Measurements from ENCODE around the gene MORF4L1. TPM values are rescaled to one million over a fixed set of nuclear protein-coding genes. Genes with fewer than 3 reads are reported as not detected.
A peak's percentile ranks its signal among the peaks of the same experiment; 100 is the strongest.

The MORF4L1 gene
- total and polyA plus RNA-seq, 10 of the 15 experiments (the other 5 are each of a cell fraction or from before 2014, with no cell fraction given) = 113 to 636 (median 229) TPM

DNA sequence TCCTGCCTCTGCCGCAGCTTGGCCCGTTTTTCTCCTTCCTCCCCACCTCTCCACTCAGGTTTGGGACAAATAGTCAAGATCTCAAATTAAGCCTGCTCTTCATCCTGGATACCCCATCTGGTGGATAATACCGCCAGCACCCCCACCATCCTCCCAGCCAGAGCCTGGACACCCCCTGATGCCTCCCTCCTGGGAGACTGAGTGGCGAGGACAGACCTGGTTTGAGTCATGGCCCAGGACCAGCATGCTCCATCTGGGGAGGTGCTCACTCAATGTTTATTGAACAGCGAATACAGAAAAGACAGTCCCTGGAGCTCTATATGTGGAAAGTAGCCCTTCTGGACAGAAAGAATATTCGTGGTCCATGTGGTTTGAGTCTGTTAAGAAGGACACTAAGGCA is 48.8 kb downstream of the MORF4L1 start:
- intact Hi-C loops (cut with micrococcal nuclease; ENCODE audit: unreplicated experiment) (no loop called here), in situ Hi-C loops (cut with MboI) (no loop called here)
- no peaks in the 10 kb centered on the region; the same call in 1 of the 2 replicates for H3K4me1 ChIP-seq (ENCODE audit: control insufficient read depth, insufficient read depth, low read length)
- ChIA-PET RAD21 (ENCODE audit: unreplicated experiment) (interaction anchor here (1.0 to 2.2 kb wide), 2 partner anchors 58 to 79 kb away, joined by 3 to 5 read pairs; no protein-coding TSS in a partner anchor), SMC1A (ENCODE audit: uncharacterized antibody, unreplicated experiment) (interaction anchor here (0.7 to 3.9 kb wide), 8 partner anchors 9 to 263 kb away, joined by 3 to 13 read pairs (median 3); no protein-coding TSS in a partner anchor), POLR2A (interaction anchor here (1.0 to 1.8 kb wide), 4 partner anchors 11 to 59 kb away, joined by 3 to 8 read pairs (median 4); no protein-coding TSS in a partner anchor), CTCF (interaction anchor here (0.8 to 3.6 kb wide), 9 partner anchors 12 to 263 kb away, joined by 3 to 20 read pairs (median 5); no protein-coding TSS in a partner anchor)
- ATAC-seq (peak; percentile 30), FAIRE-seq (no peak), DNase-seq (ENCODE audit: low read depth, low spot score) (no peak)
- H3K9me3 ChIP-seq (replicated peaks; ENCODE audit: control insufficient read depth, insufficient read depth, low read length) = no peaks in the 10 kb centered on the region
- H3K9ac ChIP-seq (ENCODE audit: control insufficient read depth, insufficient read depth, low read length) = no peak overlapping the region
- TF ChIP-seq POLR2AphosphoS5 (IDR thresholded peaks at IDR 0.05; ENCODE audit: low read length) (peak; percentile 53), POLR2A (IDR thresholded peaks at IDR 0.05; ENCODE audit: low read depth, low read length) (peak; percentile 68; the same call in 1 of the 2 replicates), BCL11A (IDR thresholded peaks at IDR 0.05; ENCODE audit: low read depth, low read length) (no peak), EZH2 (IDR thresholded peaks at IDR 0.05; ENCODE audit: borderline replicate concordance, control insufficient read depth, low read depth, low read length) (no peak), ZSCAN29 (IDR thresholded peaks at IDR 0.05) (no peak)
- no peak overlapping the region for H3K4me3 ChIP-seq
- H2AFZ ChIP-seq (ENCODE audit: control insufficient read depth, low read depth, low read length) = no peak overlapping the region
- no peak overlapping the region for H3K4me2 ChIP-seq (ENCODE audit: control insufficient read depth, insufficient read depth)
- H3K36me3 ChIP-seq (ENCODE audit: control insufficient read depth in 2 of 2, insufficient read depth in 2 of 2, low read length in 1 of 2) = peaks cover 32 to 49% of the 10 kb centered on the region in 2 experiments
- no peak overlapping the region for H3K27ac ChIP-seq (ENCODE audit: control insufficient read depth, insufficient read depth)
- 67% methylated on average over 6 of the region's 6 CpGs for WGBS (ENCODE audit: insufficient coverage, insufficient replicate concordance, low lambda C conversion rate, missing lambda C conversion rate)
- TSS peak; percentile 15 for BruUV-seq (replicated peaks)
- H4K20me1 ChIP-seq (ENCODE audit: control insufficient read depth, insufficient read depth) = no peaks in the 10 kb centered on the region; the same call in 1 of the 2 replicates
- H3K27me3 ChIP-seq (replicated peaks in 1 of 2; ENCODE audit: control insufficient read depth in 2 of 2, insufficient read depth in 2 of 2, low read length in 1 of 2) = no peaks in the 10 kb centered on the region
- no peaks in the 10 kb centered on the region for H3K79me2 ChIP-seq (ENCODE audit: control insufficient read depth, insufficient read depth, low read length)

DNA sequence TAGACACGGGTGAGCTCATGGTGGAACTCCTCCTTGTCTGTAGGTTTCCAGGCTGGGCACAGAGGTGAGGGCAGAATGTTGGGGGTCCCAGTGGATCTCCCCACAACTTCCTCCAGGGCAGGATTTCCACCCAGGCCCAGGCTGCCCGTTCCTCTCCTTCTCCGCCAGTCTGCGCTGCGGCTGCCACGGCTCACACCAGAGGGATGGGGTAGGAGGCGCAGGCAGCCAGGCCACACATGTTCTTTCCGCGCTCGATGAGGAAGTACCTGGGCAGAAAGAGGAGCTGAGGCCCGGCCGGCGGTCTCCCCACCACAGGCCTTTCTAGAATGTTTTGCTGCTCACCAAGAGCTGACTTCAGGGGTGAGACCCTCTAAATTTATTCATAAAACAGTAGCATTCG is 49.2 kb downstream of the MORF4L1 start:
- Histone ChIP-seq H2AFZ (ENCODE audit: control insufficient read depth, low read depth, low read length) (no peak overlapping the region), H3K4me2 (ENCODE audit: control insufficient read depth, insufficient read depth) (no peak overlapping the region), H3K9ac (ENCODE audit: control insufficient read depth, insufficient read depth, low read length) (no peak overlapping the region), H3K79me2 (ENCODE audit: control insufficient read depth, insufficient read depth, low read length) (no peaks in the 10 kb centered on the region), H3K27me3 (replicated peaks in 1 of 2; ENCODE audit: control insufficient read depth in 2 of 2, insufficient read depth in 2 of 2, low read length in 1 of 2) (no peaks in the 10 kb centered on the region), H3K4me3 (no peak overlapping the region), H3K4me1 (ENCODE audit: control insufficient read depth, insufficient read depth, low read length) (no peaks in the 10 kb centered on the region; the same call in 1 of the 2 replicates), H4K20me1 (ENCODE audit: control insufficient read depth, insufficient read depth) (no peaks in the 10 kb centered on the region; the same call in 1 of the 2 replicates), H3K36me3 (ENCODE audit: control insufficient read depth in 2 of 2, insufficient read depth in 2 of 2, low read length in 1 of 2) (peaks cover 35 to 53% of the 10 kb centered on the region in 2 experiments), H3K27ac (ENCODE audit: control insufficient read depth, insufficient read depth) (no peak overlapping the region), H3K9me3 (replicated peaks; ENCODE audit: control insufficient read depth, insufficient read depth, low read length) (no peaks in the 10 kb centered on the region)
- ChIA-PET RAD21 (ENCODE audit: unreplicated experiment) (interaction anchor here (1.1 to 2.2 kb wide), 2 partner anchors 57 to 103 kb away, joined by 3 to 5 read pairs; no protein-coding TSS in a partner anchor), POLR2A (interaction anchor here (1.0 to 1.8 kb wide), 3 partner anchors 11 to 19 kb away, joined by 3 to 8 read pairs (median 6); no protein-coding TSS in a partner anchor), SMC1A (ENCODE audit: uncharacterized antibody, unreplicated experiment) (interaction anchor here (1.2 to 3.9 kb wide), 7 partner anchors 11 to 262 kb away, joined by 3 to 13 read pairs (median 5); no protein-coding TSS in a partner anchor), CTCF (interaction anchor here (0.9 to 3.6 kb wide), 5 partner anchors 12 to 85 kb away, joined by 3 to 20 read pairs (median 12); no protein-coding TSS in a partner anchor)
- intact Hi-C loops (cut with micrococcal nuclease; ENCODE audit: unreplicated experiment) = no loop called here
- WGBS (ENCODE audit: insufficient coverage, insufficient replicate concordance, low lambda C conversion rate, missing lambda C conversion rate) = 95% methylated on average over 14 of the region's 14 CpGs
- in situ Hi-C loops (cut with MboI) = no loop called here
- TF ChIP-seq KDM1A (IDR thresholded peaks at IDR 0.05; ENCODE audit: borderline replicate concordance) (no peak), EP300 (IDR thresholded peaks at IDR 0.05; ENCODE audit: borderline replicate concordance in 1 of 2, control insufficient read depth in 1 of 2, low read depth in 2 of 2, low read length in 2 of 2) (no peak), YBX1 (IDR thresholded peaks at IDR 0.05) (no peak), SMARCA5 (IDR thresholded peaks at IDR 0.05) (no peak), POLR2AphosphoS5 (IDR thresholded peaks at IDR 0.05; ENCODE audit: low read length) (0 out of 2 replicates have a peak, but pooled peaks have one; percentile 16), YY1 (IDR thresholded peaks at IDR 0.05; ENCODE audit: low read depth, low read length) (no peak), BHLHE40 (IDR thresholded peaks at IDR 0.05; ENCODE audit: borderline replicate concordance in 1 of 2, low read depth in 2 of 2, low read length in 1 of 2) (no peak), POLR2A (IDR thresholded peaks at IDR 0.05; ENCODE audit: low read depth, low read length) (peak; percentile 68)
- TF ChIP-seq, protein P1, sequence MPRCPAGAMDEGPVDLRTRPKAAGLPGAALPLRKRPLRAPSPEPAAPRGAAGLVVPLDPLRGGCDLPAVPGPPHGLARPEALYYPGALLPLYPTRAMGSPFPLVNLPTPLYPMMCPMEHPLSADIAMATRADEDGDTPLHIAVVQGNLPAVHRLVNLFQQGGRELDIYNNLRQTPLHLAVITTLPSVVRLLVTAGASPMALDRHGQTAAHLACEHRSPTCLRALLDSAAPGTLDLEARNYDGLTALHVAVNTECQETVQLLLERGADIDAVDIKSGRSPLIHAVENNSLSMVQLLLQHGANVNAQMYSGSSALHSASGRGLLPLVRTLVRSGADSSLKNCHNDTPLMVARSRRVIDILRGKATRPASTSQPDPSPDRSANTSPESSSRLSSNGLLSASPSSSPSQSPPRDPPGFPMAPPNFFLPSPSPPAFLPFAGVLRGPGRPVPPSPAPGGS (IDR thresholded peaks at IDR 0.05; ENCODE audit: borderline replicate concordance, insufficient read depth, low read depth, low read length, poor library complexity, severe bottlenecking) = peak; percentile 10
- no peak for FAIRE-seq
- DNase-seq (ENCODE audit: low read depth, low spot score) = no peak
- BruUV-seq (replicated peaks) = TSS peak; percentile 36
- no peak; the same call in 1 of the 3 replicates for ATAC-seq

Measured in GM12878 (cell line).